ENCODE data around the gene SH3PXD2B. TPM values are rescaled to one million over a fixed set of nuclear protein-coding genes. Genes with fewer than 3 reads are reported as not detected.

Gene SH3PXD2B
- total and polyA plus RNA-seq, 2 of the 13 experiments (the other 11 are each of a cell fraction or from before 2014, with no cell fraction given), result 3.4 to 4.6 TPM

GRCh38 chr5:172420235-172420939 is 33.9 kb downstream of the SH3PXD2B start (continued):
- peak; percentile 70 for TF ChIP-seq CREB1 (IDR thresholded peaks at IDR 0.05)
- peak; percentile 88 for TF ChIP-seq CREB1 (CRISPR knock-in tag; IDR thresholded peaks at IDR 0.05)
- TF ChIP-seq HMGXB3 (CRISPR knock-in tag; IDR thresholded peaks at IDR 0.05; ENCODE audit: borderline replicate concordance), result 0 out of 2 replicates have a peak, but pooled peaks have one; percentile 36
- no peak for TF ChIP-seq MEIS1 (CRISPR knock-in tag; IDR thresholded peaks at IDR 0.05; ENCODE audit: borderline replicate concordance)
- TF ChIP-seq ARID5B (CRISPR knock-in tag; IDR thresholded peaks at IDR 0.05), result peak; percentile 40
- TF ChIP-seq NCOR1 (IDR thresholded peaks at IDR 0.05; ENCODE audit: borderline replicate concordance, low read length), result peak; percentile 24; the same call in 1 of the 2 replicates
- TF ChIP-seq TARDBP (CRISPR knock-in tag; IDR thresholded peaks at IDR 0.05), result no peak
- TF ChIP-seq ZNF646 (CRISPR knock-in tag; IDR thresholded peaks at IDR 0.05), result peak; percentile 43; the same call in 1 of the 2 replicates
- no peak for TF ChIP-seq ZNF891 (CRISPR knock-in tag; IDR thresholded peaks at IDR 0.05)
- peak; percentile 92 for TF ChIP-seq ZNF652 (CRISPR knock-in tag; IDR thresholded peaks at IDR 0.05; ENCODE audit: borderline replicate concordance, low read depth)
- TF ChIP-seq GATAD2A (CRISPR knock-in tag; IDR thresholded peaks at IDR 0.05), result peak; percentile 40; the same call in 1 of the 2 replicates
- TF ChIP-seq HOXA3 (CRISPR knock-in tag; IDR thresholded peaks at IDR 0.05), result peak; percentile 47; the same call in 1 of the 2 replicates
- TF ChIP-seq DRAP1 (CRISPR knock-in tag; IDR thresholded peaks at IDR 0.05), result no peak
- no peak for TF ChIP-seq TP53 (CRISPR knock-in tag; conservative IDR thresholded peaks at IDR 0.05)
- TF ChIP-seq NBN (conservative IDR thresholded peaks at IDR 0.05), result no peak
